ENCODE measurements around the gene SLC43A2. TPM values are rescaled to one million over a fixed set of nuclear protein-coding genes. Genes with fewer than 3 reads are reported as not detected.
A peak's percentile ranks its signal among the peaks of the same experiment; 100 is the strongest.
"Not testable (repeated sequence)": the region's sequence is repeated elsewhere in the genome, so short reads cannot be mapped to it uniquely, and the experiment has no call there.

SLC43A2 gene
- total RNA-seq (2014; rRNA removed; shearing (Covaris generic)) = 3.5 and 3.9 TPM in 2 replicates
- polyA plus RNA-seq (2015; cell fraction: cytosol; rRNA removed) = 3.1 and 3.3 TPM in 2 replicates
- polyA plus RNA-seq (2015; cell fraction: nucleus; rRNA removed) = 4.8 and 6.9 TPM in 2 replicates

GRCh38 chr17:1627982-1628855 lies at the start of gene SLC43A2:
Gene SLC43A2 (minus strand): TSS chr17:1628834. CDS start chr17:1627874, 960 bp downstream.
- DNase-seq (ENCODE audit: low read depth) = peak; percentile 66

GRCh38 chr17:1676401-1676800 lies 47.8 kb upstream of the SLC43A2 start:
- DNase-seq (ENCODE audit: low read depth) = no peak

- peak; percentile 76 for DNase-seq (ENCODE audit: low read depth)
Measured at GRCh38 chr17:1673041-1673785, 44.6 kb upstream of the SLC43A2 start.

- not testable (repeated sequence) for DNase-seq (ENCODE audit: low read depth)
Measured at GRCh38 chr17:1663934-1664333, 35.3 kb upstream of the SLC43A2 start.

- no peak for DNase-seq (ENCODE audit: low read depth)
Measured at GRCh38 chr17:1661045-1661444, 32.4 kb upstream of the SLC43A2 start.

- DNase-seq (ENCODE audit: low read depth) = no peak
Measured at GRCh38 chr17:1658100-1658499, 29.5 kb upstream of the SLC43A2 start.

- no peak for DNase-seq (ENCODE audit: low read depth)
Measured at GRCh38 chr17:1653735-1654134, 25.1 kb upstream of the SLC43A2 start.

- DNase-seq (ENCODE audit: low read depth) = not testable (repeated sequence)
Measured at GRCh38 chr17:1652794-1653193, 24.2 kb upstream of the SLC43A2 start.

GRCh38 chr17:1651559-1651844 lies 22.9 kb upstream of the SLC43A2 start:
- no peak for DNase-seq (ENCODE audit: low read depth)

- no peak for DNase-seq (ENCODE audit: low read depth)
Measured at GRCh38 chr17:1650731-1651558, 22.3 kb upstream of the SLC43A2 start.

- DNase-seq (ENCODE audit: low read depth) = peak; percentile 36
Measured at GRCh38 chr17:1649844-1650501, 21.3 kb upstream of the SLC43A2 start, which contains the start of gene RILP. Gene RILP (minus strand): TSS chr17:1649866. CDS start chr17:1649804, 62 bp downstream.

- peak; percentile 87 for DNase-seq (ENCODE audit: low read depth)
Measured at GRCh38 chr17:1648963-1649843, 20.6 kb upstream of the SLC43A2 start.

GRCh38 chr17:1648173-1648962 lies 19.7 kb upstream of the SLC43A2 start:
- DNase-seq (ENCODE audit: low read depth) = no peak

GRCh38 chr17:1647802-1648171 lies 19.2 kb upstream of the SLC43A2 start:
- no peak for DNase-seq (ENCODE audit: low read depth)

GRCh38 chr17:1646199-1646875 lies 17.7 kb upstream of the SLC43A2 start:
- no peak for DNase-seq (ENCODE audit: low read depth)

GRCh38 chr17:1645207-1646171 lies 16.9 kb upstream of the SLC43A2 start, which contains the start of gene SCARF1:
Gene SCARF1 (minus strand): TSS chr17:1645732. CDS start chr17:1645697, 35 bp downstream.
- DNase-seq (ENCODE audit: low read depth) = no peak
